ENCODE measurements around the gene EPS15.

DNA sequence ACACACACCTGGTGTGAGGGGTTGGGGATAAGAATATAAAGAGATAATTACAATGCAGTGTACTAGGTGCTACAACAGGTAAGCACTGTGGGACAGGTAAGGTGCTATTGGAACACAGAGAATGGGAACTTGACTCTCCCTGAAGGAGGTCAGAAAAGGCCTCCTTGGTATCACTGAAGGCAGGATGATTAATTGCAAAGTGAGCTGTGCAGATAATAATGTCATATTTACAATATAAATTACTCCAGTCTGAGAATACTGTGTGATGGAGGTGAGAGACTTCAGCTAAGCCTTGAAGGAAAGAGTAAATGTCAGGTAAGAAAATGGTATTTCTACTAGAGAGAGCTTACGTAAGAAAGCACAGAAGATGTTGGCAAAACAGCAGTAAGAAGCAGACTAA lies 91.6 kb downstream of the EPS15 start:
- TF ChIP-seq CTCF (IDR thresholded peaks at IDR 0.05) (no peak), POLR2A (IDR thresholded peaks at IDR 0.05) (no peak)

All from ovary (tissue), 3 donors.